NCI-H1417 (cell line): ENCODE results near the gene RNF38.
"Not testable (repeated sequence)": the region's sequence is repeated elsewhere in the genome, so short reads cannot be mapped to it uniquely, and the experiment has no call there.

Source experiments
- DNase-seq, 3 experiments: peaks; one replicate each; lab custom pipeline; 2025; lab: John Stamatoyannopoulos, UW

RNF38 gene

GRCh38 chr9:36399980-36400331, at the start of gene RNF38:
TSS of gene RNF38 (minus strand) at chr9:36400269. CDS start at chr9:36400108, 161 bp downstream.
- no peak for DNase-seq

DNA sequence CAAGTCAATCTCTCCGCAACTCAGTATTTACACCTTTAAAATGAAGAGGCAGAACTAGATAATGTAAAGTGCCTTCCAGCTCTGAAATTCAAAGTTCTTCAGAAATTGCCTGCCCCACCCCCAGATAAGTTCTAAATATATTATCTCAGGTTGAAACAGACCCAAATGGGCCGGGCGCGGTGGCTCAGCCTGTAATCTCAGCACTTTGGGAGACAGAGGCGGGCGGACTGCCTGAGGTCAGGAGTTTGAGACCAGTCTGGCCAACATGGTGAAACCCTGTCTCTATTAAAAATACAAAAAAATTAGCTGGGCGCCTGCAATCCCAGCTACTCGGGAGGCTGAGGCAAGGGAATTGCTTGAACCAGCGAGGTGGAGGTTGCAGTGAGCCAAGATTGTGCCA, 48.5 kb upstream of the RNF38 start:
- not testable (repeated sequence) for DNase-seq

- DNase-seq: no peak
Measured at GRCh38 chr9:36448017-36448416, 47.9 kb upstream of the RNF38 start.

- not testable (repeated sequence) for DNase-seq
Measured at GRCh38 chr9:36446678-36447077, 46.6 kb upstream of the RNF38 start.

DNA sequence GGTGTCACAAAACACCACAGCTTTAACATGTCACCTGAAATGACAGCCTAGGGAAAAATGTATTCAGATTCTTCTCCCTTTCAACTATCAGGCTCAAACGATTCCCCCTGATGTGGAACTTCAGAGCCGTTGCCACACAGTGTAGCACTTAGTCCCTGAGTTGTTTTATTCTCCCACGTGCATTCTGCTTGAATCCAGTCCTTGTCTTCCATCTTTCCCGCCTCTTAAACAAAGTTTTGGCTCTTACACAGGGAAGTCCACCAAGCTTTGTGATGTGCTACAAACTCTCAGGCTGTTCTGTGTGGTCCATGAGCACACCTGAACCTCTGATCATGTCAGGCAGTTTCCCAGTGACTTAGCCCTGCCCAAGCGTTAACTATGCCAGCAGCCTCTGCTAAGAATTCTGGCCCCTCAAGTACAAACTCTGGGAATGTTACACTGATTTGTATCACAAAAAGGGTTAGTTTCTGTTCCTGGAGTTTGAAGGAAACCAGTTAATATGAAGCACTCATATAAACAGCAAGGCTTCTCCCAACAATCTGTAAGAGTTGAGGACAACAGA, 45.8 kb upstream of the RNF38 start:
- DNase-seq: no peak

DNA sequence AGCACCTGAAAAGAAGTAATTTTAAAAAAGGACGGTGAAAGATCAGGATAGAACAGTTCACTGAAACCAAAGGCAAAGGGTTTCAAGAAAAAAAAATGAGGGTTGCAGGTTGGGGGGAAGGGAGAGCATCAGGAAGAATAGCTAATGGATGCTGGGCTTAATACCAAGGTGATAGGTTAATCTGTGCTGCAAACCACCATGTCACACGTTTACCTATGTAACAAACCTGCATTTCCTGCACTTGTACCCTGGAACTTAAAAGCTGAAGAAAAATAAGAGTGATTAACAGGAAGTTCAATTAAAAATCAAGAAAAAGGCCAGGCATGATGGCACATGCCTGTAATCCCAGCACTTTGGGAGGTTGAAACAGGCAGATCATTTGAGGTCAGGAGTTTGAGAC, 44.1 kb upstream of the RNF38 start:
- DNase-seq: no peak

DNA sequence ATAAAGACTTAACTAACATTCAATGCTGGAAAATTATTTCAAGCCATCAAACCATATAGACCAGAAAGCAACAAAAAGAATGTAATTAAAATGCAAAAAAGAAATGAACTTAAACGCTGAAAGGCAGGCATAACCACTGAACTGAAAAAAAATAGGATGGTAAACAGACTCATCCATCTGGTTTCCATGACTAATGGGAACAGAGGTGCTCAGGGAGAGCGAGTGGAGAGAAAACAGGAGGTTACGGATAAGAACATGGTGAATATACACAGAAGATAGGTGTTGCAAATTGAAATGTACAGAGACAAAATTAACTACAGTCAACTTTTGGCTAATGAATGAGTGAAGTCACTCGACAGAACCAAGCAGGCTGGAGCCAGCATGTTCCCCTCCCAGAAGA, 43.5 kb upstream of the RNF38 start:
- DNase-seq: no peak

GRCh38 chr9:36442710-36443109, 42.6 kb upstream of the RNF38 start:
- DNase-seq: no peak

GRCh38 chr9:36441966-36442365, 41.9 kb upstream of the RNF38 start:
- DNase-seq: no peak

GRCh38 chr9:36438536-36439236, 38.6 kb upstream of the RNF38 start:
- DNase-seq: peak in 1 of 3 experiments; percentile 3

DNA sequence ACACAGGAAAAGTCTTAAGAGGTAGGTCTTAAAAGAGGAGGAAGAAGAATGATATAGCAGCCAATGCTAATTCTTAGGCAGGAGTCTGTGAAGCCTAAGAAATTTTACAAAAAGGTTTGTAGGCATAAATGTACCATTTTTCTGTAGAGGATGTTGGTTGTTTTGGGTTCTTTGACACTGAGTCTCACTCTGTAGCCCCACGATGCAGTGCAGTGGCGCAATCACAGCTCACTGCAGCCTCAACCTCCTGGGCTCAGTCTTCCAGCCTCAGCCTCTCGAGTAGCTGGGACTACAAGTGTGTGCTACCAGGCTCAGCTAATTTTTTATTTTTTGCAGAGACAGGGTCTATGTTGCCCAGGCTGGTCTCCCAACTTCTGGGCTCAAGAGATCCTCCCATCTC, 37.7 kb upstream of the RNF38 start:
- DNase-seq: no peak

DNA sequence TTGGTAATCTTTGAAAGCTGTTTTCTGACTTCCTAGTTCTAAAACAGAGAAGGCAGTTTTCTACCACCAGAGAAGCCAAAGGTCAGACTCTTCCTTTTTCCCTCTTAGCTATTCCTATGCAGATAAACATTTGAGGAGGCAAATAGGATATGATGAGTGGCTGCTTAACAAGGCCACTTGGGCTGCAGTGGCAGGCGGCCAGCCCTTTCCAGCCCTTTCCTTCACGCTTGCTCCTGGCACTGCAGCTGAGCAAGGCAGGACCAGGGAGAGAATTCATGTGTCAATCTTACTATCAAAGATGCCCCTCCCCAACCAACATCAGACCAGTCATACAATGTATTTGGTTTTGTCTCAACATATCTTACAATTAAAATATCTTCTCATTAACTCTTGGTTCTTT, 36.8 kb upstream of the RNF38 start:
- DNase-seq: peak in 2 of 3 experiments; percentile 6 to 35

- no peak for DNase-seq
Measured at GRCh38 chr9:36433386-36433785, 33.3 kb upstream of the RNF38 start.

DNA sequence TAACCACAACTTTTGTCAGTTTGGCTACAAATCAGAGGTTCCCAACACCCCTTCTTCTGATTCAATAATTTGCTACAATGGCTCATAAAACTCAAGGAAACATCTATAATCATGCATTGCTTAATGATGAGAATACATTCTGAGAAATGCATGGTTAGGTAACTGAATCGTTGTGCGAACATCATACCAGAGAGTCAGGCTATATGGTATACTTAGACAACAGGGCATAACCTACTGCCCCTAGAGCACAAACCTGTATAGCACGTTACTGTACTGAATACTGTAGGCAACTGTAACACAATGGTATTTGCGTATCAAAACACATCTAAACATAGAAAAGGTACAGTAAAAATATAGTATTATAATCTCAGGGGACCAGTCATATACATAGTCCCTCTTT, 31.0 kb upstream of the RNF38 start:
- DNase-seq: no peak

DNA sequence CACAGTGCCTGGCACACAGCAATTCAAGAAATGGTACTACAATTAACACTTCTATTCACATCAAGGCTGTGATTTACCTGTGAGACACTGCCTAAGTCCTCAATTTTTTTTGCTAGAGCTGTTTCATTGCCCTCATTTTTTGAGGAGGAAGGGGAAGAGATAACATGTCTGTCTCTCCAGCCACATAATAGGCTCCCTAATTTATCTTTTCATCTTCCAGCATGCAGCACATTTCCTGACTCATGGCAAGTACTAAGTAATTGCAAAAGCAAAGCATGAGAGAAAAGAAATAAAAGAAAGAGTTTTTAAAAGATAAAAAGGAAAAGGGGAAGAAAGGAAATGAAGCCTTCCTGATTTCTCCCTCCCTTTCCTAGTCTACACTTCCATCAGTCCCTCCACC, 26.9 kb upstream of the RNF38 start:
- DNase-seq: no peak

DNA sequence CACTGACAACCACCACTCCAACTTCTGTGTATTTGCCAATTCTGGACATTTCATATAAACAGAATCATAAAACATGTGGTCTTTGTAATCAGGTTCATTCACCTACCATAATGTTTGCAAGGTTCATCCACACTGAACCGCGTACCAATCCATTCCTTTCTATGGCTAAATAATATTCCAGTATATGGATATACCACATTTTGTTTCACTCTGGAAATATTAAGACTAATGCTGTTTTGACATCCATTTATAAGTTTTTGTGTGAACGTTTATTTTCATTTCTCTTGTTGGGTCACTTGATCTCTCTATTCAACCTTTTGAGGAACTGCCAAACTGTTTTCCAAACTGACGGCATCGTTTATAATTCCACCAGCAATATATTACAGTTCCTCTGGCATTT, 26.3 kb upstream of the RNF38 start:
- no peak for DNase-seq

GRCh38 chr9:36424289-36425055, 24.4 kb upstream of the RNF38 start:
- no peak for DNase-seq

DNA sequence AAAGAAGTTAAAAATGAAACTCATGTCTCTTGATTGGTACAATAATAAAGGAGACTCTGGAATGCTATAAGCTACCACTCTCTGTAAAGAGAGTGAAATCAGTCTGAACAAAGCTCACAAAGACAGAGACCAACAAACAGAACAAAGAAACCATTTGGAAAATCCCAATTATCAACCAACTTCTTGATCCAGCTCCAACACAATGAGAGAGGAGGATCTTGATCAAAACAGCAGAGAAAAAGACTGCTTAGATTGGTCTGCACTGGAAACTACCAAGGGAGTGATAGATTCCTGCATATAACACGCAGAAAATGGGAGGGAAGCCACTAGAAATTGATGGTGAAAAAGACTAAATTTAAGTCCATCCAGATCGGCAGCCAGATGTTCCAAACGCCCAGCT, 23.1 kb upstream of the RNF38 start:
- DNase-seq: no peak

DNA sequence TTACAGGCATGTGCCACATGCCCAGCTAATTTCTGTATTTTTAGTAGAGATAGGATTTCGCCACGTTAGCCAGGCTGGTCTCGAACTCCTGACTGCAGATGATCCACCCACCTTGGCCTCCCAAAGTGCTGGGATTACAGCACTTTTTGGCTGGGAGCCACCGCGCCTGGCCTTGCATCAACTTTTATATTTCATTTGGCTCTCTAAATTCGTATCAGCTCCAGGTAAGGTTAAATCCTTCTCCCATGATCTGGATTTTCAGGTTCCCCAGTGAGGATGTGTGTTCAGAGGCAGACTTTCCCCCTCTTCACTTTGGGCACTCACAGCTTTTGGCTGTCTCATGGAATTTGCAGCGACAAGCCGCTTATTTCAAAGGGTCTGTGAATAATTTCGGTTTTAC, 16.8 kb upstream of the RNF38 start:
- no peak for DNase-seq

GRCh38 chr9:36415822-36416525, 15.9 kb upstream of the RNF38 start:
- DNase-seq: no peak

GRCh38 chr9:36411410-36411809, 11.3 kb upstream of the RNF38 start:
- not testable (repeated sequence) for DNase-seq

GRCh38 chr9:36409076-36409475, 9.0 kb upstream of the RNF38 start:
- DNase-seq: not testable (repeated sequence)
